Heart right ventricle (tissue), 16 donors: ENCODE data around the gene DDAH1. TPM values are rescaled to one million over a fixed set of nuclear protein-coding genes. Genes with fewer than 3 reads are reported as not detected.
A peak's percentile ranks its signal among the peaks of the same experiment; 100 is the strongest.

Experiments used
- ATAC-seq, 8 donors: fragments of 200-7000 bp; cut with Tn5 transposase; one replicate each; pipeline ENCODE4 v1.9.1; 2020; ENCODE audit warnings: mild to moderate bottlenecking in 8 of 8, moderate library complexity in 8 of 8, moderate number of reproducible peaks in 1 of 8
- DNase-seq, 2 donors: peaks; one replicate each; pipeline ENCODE4 v3.0.0-alpha.2; 2020
- H3K27ac ChIP-seq, 10 donors: fragments of 200-600 bp; sonication (generic) in 2 of 10; one replicate each; pipeline versions ENCODE4 v1.5.0 to v1.8.0; 2020 to 2022; ENCODE audit warnings: mild to moderate bottlenecking in 3 of 10
- H3K27me3 ChIP-seq, 7 donors: fragments of 200-600 bp; one replicate each; pipeline ENCODE4 v1.8.0; 2021 to 2022; ENCODE audit warnings: mild to moderate bottlenecking in 2 of 7
- H3K36me3 ChIP-seq, 9 donors: fragments of 200-600 bp; sonication (generic) in 1 of 9; one replicate each; pipeline versions ENCODE4 v1.5.0 to v1.8.0; 2020 to 2022; ENCODE audit warnings: mild to moderate bottlenecking in 2 of 9
- H3K4me1 ChIP-seq, 9 donors: fragments of 200-600 bp; sonication (generic) in 1 of 9; one replicate each; pipeline versions ENCODE4 v1.5.0 to v1.8.0; 2020 to 2022; ENCODE audit warnings: mild to moderate bottlenecking in 4 of 9
- H3K4me3 ChIP-seq, 10 donors: fragments of 200-600 bp; sonication (generic) in 2 of 10; one replicate each; pipeline versions ENCODE4 v1.5.0 to v1.8.0; 2020 to 2022; ENCODE audit warnings: mild to moderate bottlenecking in 7 of 10, moderate library complexity in 2 of 10
- H3K9me3 ChIP-seq, 11 donors: fragments of 200-600 bp in 10 of 11; sonication (generic) in 2 of 11; one replicate each; pipeline versions ENCODE4 v1.5.0 to v1.8.0; 2013 to 2022; ENCODE audit warnings: mild to moderate bottlenecking in 2 of 11, control low read depth in 1 of 11, moderate library complexity in 1 of 11
- CTCF ChIP-seq, 9 donors: fragments of 200-600 bp; sonication (generic) in 2 of 9; IDR thresholded peaks; one replicate each; pipeline versions ENCODE4 v1.5.0 to v1.8.0; 2021 to 2022; ENCODE audit warnings: antibody characterized with exemption in 9 of 9, mild to moderate bottlenecking in 5 of 9, moderate library complexity in 1 of 9
- WGBS, 2 donors: extraction: QIAGEN DNeasy Blood & Tissue Kit; methylation state at CpG; one replicate each; pipeline ENCODE4 v1.1.7; 2013; ENCODE audit warnings: inconsistent platforms in 1 of 2; 5-methylcytosine and 5-hydroxymethylcytosine counted together
- intact Hi-C, 10 donors: fragments of 100-400 bp; cut with DNase I; formaldehyde crosslinking; loops; one replicate each; pipeline versions ENCODE4 v1.11.1 to v1.14.2; 2022
- polyA plus RNA-seq, 2 donors: library from polyadenylated mRNA; stranded (reverse); fragments of 200-250 nt; gene quantifications; one replicate each; pipeline ENCODE4 v1.2.3, GENCODE V29; 2013
- total RNA-seq, 10 donors: library from RNA; stranded (reverse); fragmentation: NEBNext Ultra II Directional in 3 of 10; extraction: Animal tissue kit (Norgen Biotek cat#: 25700) in 3 of 10; gene quantifications; one replicate each; pipeline versions ENCODE4 v1.2.1 to v1.2.4, GENCODE V29; 2021 to 2023
- donor health status: Arrhythmogenic right ventricular cardiomyopathy.
- donor health status: ischemic (EF 13 %, LVEDD 7.1; RV severe dilation, severe dysfunction).
- donor health status: healthy with polysubstance abuse.
- donor health status: DM: no; HTN: yes; CAD: no.
- donor health status: DM: no; HTN: no; CAD: no.
- donor health status: ischemic (EF 25% LVEDD 6.9; RV normal size, moderate dysfunction).
- donor health status: ischemic (EF 25% LVEDD 5.7; RV mildly dilated, moderate dysfunction).
- donor health status: healthy.
- donor health status: DM: yes; HTN: yes; CAD: no.
- donor health status: Ischemic cardiomyopathy.
- donor health status: ischemic (EF 35%, LVEDD 5.7; RV mildly dilated, moderate dysfunction).
- donor health status: nonischemic (EF 11% LVEDD 7.7; RV severe dilation, severe dysfunction).
- donor health status: DM: yes; HTN: yes; CAD: no.
- donor health status: PGD.
- donor health status: ischemic (EF 29% LVEDD 5.4; RV normal size, mild dysfunction).
- donor health status: nonischemic (EF 23%, LVEDD 6.1; RV moderate dilation, normal function).

Gene DDAH1
- total and polyA plus RNA-seq, 12 donors = 2.7 to 29.0 (median 16.6) TPM

GRCh38 chr1:85340427-85340826 is 124.5 kb downstream of the DDAH1 start:
- WGBS, 2 donors = 73 to 79% methylated on average over 3 of the region's 3 CpGs
- intact Hi-C loops = loop anchor here in 3 of 10 donors (5.0 to 10.0 kb wide), 2 partner anchors 54 to 57 kb away; no protein-coding TSS in a partner anchor
- no peaks in the 10 kb centered on the region for H3K27me3 ChIP-seq

GRCh38 chr1:85339656-85340399 is 125.1 kb downstream of the DDAH1 start:
- Histone ChIP-seq H3K27me3 (no peaks in the 10 kb centered on the region), H3K4me1 (peaks cover 0 to 44% (median 25%) of the 10 kb centered on the region in 9 donors), H3K9me3 (peaks cover 0 to under 1% (median 0%) of the 10 kb centered on the region in 11 donors), H3K27ac (peak overlapping the region in 6 of 10 donors; percentile 8 to 62 (median 41)), H3K36me3 (no peaks in the 10 kb centered on the region), H3K4me3 (no peak overlapping the region)
- no peak for TF ChIP-seq CTCF (IDR thresholded peaks at IDR 0.05)
- DNase-seq (no peak), ATAC-seq (peak in 5 of 8 donors; percentile 41 to 75 (median 55))
- WGBS, 2 donors = 70 to 71% methylated on average over 7 of the region's 7 CpGs
- intact Hi-C loops = loop anchor here in 4 of 10 donors (5.0 to 10.0 kb wide), 3 partner anchors 55 to 235 kb away; no protein-coding TSS in a partner anchor

More at GRCh38 chr1:85340427-85340826, 124.5 kb downstream of the DDAH1 start:
- no peak for TF ChIP-seq CTCF (IDR thresholded peaks at IDR 0.05)
- Histone ChIP-seq H3K4me3 (no peak overlapping the region), H3K27ac (peak overlapping the region in 5 of 10 donors; percentile 8 to 62 (median 58)), H3K9me3 (no peaks in the 10 kb centered on the region), H3K36me3 (peaks cover 0 to under 1% (median 0%) of the 10 kb centered on the region in 9 donors), H3K4me1 (peaks cover 0 to 44% (median 25%) of the 10 kb centered on the region in 9 donors)
- no peak for DNase-seq
- no peak for ATAC-seq

GRCh38 chr1:85339089-85339488 is 125.9 kb downstream of the DDAH1 start:
- H3K27me3 ChIP-seq = no peaks in the 10 kb centered on the region
- no peak for DNase-seq
- H3K4me1 ChIP-seq = peaks cover 0 to 39% (median 25%) of the 10 kb centered on the region in 9 donors
- TF ChIP-seq CTCF (IDR thresholded peaks at IDR 0.05) = no peak
- H3K9me3 ChIP-seq = peaks cover 0 to 8% (median 2%) of the 10 kb centered on the region in 11 donors
- intact Hi-C loops = loop anchor here in 1 of 10 donors (10.0 kb wide), 1 partner anchor 236 kb away; no protein-coding TSS in a partner anchor
- WGBS, 2 donors = 57 to 59% methylated on average over 5 of the region's 5 CpGs
- peak overlapping the region in 5 of 10 donors; percentile 8 to 62 (median 58) for H3K27ac ChIP-seq
- peak in 5 of 8 donors; percentile 34 to 84 (median 72) for ATAC-seq
- no peak overlapping the region for H3K4me3 ChIP-seq
- H3K36me3 ChIP-seq = no peaks in the 10 kb centered on the region

- ATAC-seq (no peak), DNase-seq (no peak)
- Histone ChIP-seq H3K36me3 (no peaks in the 10 kb centered on the region), H3K9me3 (peaks cover 0 to 22% (median 5%) of the 10 kb centered on the region in 11 donors), H3K4me1 (peaks cover 13 to 37% (median 24%) of the 10 kb centered on the region in 9 donors), H3K27ac (no peak overlapping the region), H3K27me3 (no peaks in the 10 kb centered on the region), H3K4me3 (no peak overlapping the region)
- intact Hi-C loops = loop anchor here in 1 of 10 donors (10.0 kb wide), 1 partner anchor 240 kb away; no protein-coding TSS in a partner anchor
- WGBS, 2 donors = 89 to 95% methylated on average over 2 of the region's 2 CpGs
- no peak for TF ChIP-seq CTCF (IDR thresholded peaks at IDR 0.05)
Observed at GRCh38 chr1:85334962-85335361, 130.0 kb downstream of the DDAH1 start.
